ENCODE measurements around the gene CMC2. TPM values are rescaled to one million over a fixed set of nuclear protein-coding genes. Genes with fewer than 3 reads are reported as not detected.

Gene CMC2
- total and polyA plus RNA-seq, 9 of the 15 experiments (the other 6 are each of a cell fraction or from before 2014, with no cell fraction given) = 122 to 501 (median 172) TPM

- ATAC-seq = peak; percentile 41; the same call in 2 of the 3 replicates
- Histone ChIP-seq H3K9me3 (replicated peaks; ENCODE audit: control insufficient read depth, insufficient read depth, low read depth, low read length) (no peaks in the 10 kb centered on the region), H4K20me1 (replicated peaks; ENCODE audit: control insufficient read depth, insufficient read depth, low read length) (no peaks in the 10 kb centered on the region), H2AFZ (ENCODE audit: low read depth, low read length) (no peak overlapping the region), H3K9ac (ENCODE audit: insufficient read depth in 1 of 2, low read depth in 2 of 2, low read length in 2 of 2) (no peak overlapping the region), H3K36me3 (ENCODE audit: control insufficient read depth, insufficient read depth, low read length) (peaks cover 54% of the 10 kb centered on the region), H3K27me3 (ENCODE audit: control insufficient read depth in 2 of 2, insufficient read depth in 2 of 2, low read length in 2 of 2) (no peaks in the 10 kb centered on the region), H3K4me3 (no peak overlapping the region), H3K27ac (ENCODE audit: extremely low read depth, low read depth, low read length) (no peak overlapping the region), H3K79me2 (ENCODE audit: control insufficient read depth, insufficient read depth, low read length) (no peaks in the 10 kb centered on the region), H3K4me2 (ENCODE audit: insufficient read depth, low read length) (no peak overlapping the region), H3K9me1 (ENCODE audit: control insufficient read depth, insufficient read depth, low read length) (no peaks in the 10 kb centered on the region), H3K4me1 (replicated peaks in 1 of 2; ENCODE audit: control insufficient read depth in 2 of 2, insufficient read depth in 2 of 2, low read length in 2 of 2) (no peaks in the 10 kb centered on the region; a peak in 1 of 5 replicates)
- no TSS peak for BruUV-seq (replicated peaks)
- no peak for FAIRE-seq
- in situ Hi-C loops (cut with MboI) = no loop called here
- WGBS (ENCODE audit: insufficient coverage, low coverage, missing lambda C conversion rate) = 43% methylated on average over 4 of the region's 4 CpGs
- intact Hi-C loops (cut with micrococcal nuclease) = loop anchor here (2.0 kb wide), 1 partner anchor 33 kb away; the partner anchor contains the start of genes CENPN and CMC2
- POLR2A ChIA-PET = interaction anchor here (0.7 to 1.4 kb wide), 2 partner anchors 12 to 19 kb away, joined by 4 to 5 read pairs; no protein-coding TSS in a partner anchor
- DNase-seq (ENCODE audit: extremely low read depth in 1 of 4, low spot score in 3 of 4) = peak in 1 of 4 experiments; percentile 16
- CTCF ChIA-PET (ENCODE audit: low intra/inter-chr PET ratio) = no interaction called here
- TF ChIP-seq CXXC5 (CRISPR knock-in tag; IDR thresholded peaks at IDR 0.05) = no peak
- no peak for TF ChIP-seq ZC3H4 (CRISPR knock-in tag; IDR thresholded peaks at IDR 0.05; ENCODE audit: borderline replicate concordance)
- TF ChIP-seq LCOR (CRISPR knock-in tag; IDR thresholded peaks at IDR 0.05) = no peak
- no peak for TF ChIP-seq ADNP (tag; IDR thresholded peaks at IDR 0.05)
- TF ChIP-seq ZNF274 (IDR thresholded peaks at IDR 0.05; ENCODE audit: borderline replicate concordance, low read depth, low read length) = no peak
- TF ChIP-seq ZNF280B (CRISPR knock-in tag; IDR thresholded peaks at IDR 0.05) = no peak
- no peak for TF ChIP-seq ZBTB2 (IDR thresholded peaks at IDR 0.05)
- TF ChIP-seq PKNOX1 (IDR thresholded peaks at IDR 0.05) = peak; percentile 25; the same call in 1 of the 2 replicates
- no peak for TF ChIP-seq ZBED1 (IDR thresholded peaks at IDR 0.05)
- TF ChIP-seq FOXA3 (CRISPR knock-in tag; conservative IDR thresholded peaks at IDR 0.05 in 1 of 2, IDR thresholded peaks at IDR 0.05 in 1 of 2) = no peak
- no peak for TF ChIP-seq HNRNPUL1 (IDR thresholded peaks at IDR 0.05; ENCODE audit: low read length)
- TF ChIP-seq ZNF79 (CRISPR knock-in tag; IDR thresholded peaks at IDR 0.05; ENCODE audit: low read depth) = no peak
- no peak for TF ChIP-seq ZZZ3 (IDR thresholded peaks at IDR 0.05)
- no peak for TF ChIP-seq MLLT1 (IDR thresholded peaks at IDR 0.05)
- no peak for TF ChIP-seq HCFC1 (IDR thresholded peaks at IDR 0.05; ENCODE audit: low read depth, low read length)
- TF ChIP-seq POLR2A (conservative IDR thresholded peaks at IDR 0.05) = peak; percentile 47
- peak; percentile 48 for TF ChIP-seq MEIS2 (IDR thresholded peaks at IDR 0.05; ENCODE audit: partially characterized antibody)
- TF ChIP-seq KDM1A (IDR thresholded peaks at IDR 0.05) = no peak
- no peak for TF ChIP-seq ZNF785 (CRISPR knock-in tag; IDR thresholded peaks at IDR 0.05)
- no peak for TF ChIP-seq ZNF561 (CRISPR knock-in tag; conservative IDR thresholded peaks at IDR 0.05)
- no peak for TF ChIP-seq ZNF316 (IDR thresholded peaks at IDR 0.05)
- no peak for TF ChIP-seq ZNF77 (CRISPR knock-in tag; IDR thresholded peaks at IDR 0.05)
Observed at GRCh38 chr16:80973991-80974390, 32.7 kb downstream of the CMC2 start.
